A673 (cell line): ENCODE measurements around the gene SEMA6D.

Experiments used
- EZH2 ChIP-seq: fragments of 200-600 bp; sonication (generic); IDR thresholded peaks from 2 replicates; pipeline ENCODE4 v1.6.1; 2017; ENCODE audit warnings: borderline replicate concordance, low read depth, mild to moderate bottlenecking, mixed read lengths, antibody characterized with exemption, low read length; ENCODE audit not compliant: poor library complexity, severe bottlenecking
- TF ChIP-seq, protein P1 (sequence below): fragments of 300-800, 200-600 bp; sonication (generic); conservative IDR thresholded peaks from 2 replicates; pipeline ENCODE4 v1.5.1; 2017; ENCODE audit warnings: low read depth, mild to moderate bottlenecking, antibody characterized with exemption, low read length, moderate library complexity, mixed read lengths

- TF ChIP-seq, protein P1, sequence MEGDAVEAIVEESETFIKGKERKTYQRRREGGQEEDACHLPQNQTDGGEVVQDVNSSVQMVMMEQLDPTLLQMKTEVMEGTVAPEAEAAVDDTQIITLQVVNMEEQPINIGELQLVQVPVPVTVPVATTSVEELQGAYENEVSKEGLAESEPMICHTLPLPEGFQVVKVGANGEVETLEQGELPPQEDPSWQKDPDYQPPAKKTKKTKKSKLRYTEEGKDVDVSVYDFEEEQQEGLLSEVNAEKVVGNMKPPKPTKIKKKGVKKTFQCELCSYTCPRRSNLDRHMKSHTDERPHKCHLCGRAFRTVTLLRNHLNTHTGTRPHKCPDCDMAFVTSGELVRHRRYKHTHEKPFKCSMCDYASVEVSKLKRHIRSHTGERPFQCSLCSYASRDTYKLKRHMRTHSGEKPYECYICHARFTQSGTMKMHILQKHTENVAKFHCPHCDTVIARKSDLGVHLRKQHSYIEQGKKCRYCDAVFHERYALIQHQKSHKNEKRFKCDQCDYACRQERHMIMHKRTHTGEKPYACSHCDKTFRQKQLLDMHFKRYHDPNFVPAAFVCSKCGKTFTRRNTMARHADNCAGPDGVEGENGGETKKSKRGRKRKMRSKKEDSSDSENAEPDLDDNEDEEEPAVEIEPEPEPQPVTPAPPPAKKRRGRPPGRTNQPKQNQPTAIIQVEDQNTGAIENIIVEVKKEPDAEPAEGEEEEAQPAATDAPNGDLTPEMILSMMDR = no peak; the same call in 1 of the 2 replicates
- TF ChIP-seq EZH2 = no peak
Measured at GRCh38 chr15:47717036-47717612, at the start of gene SEMA6D.
